Spleen (tissue), 7 donors: Measurements from ENCODE around the gene ZNF662.
"Not testable (repeated sequence)": the region's sequence is repeated elsewhere in the genome, so short reads cannot be mapped to it uniquely, and the experiment has no call there.

ENCODE experiments used
- CTCF ChIP-seq, 11 experiments: fragments of 200-600 bp in 7 of 11; fragments of 450-650 bp in 4 of 11; sonication (generic) in 4 of 11; IDR thresholded peaks in 8 of 11; conservative IDR thresholded peaks in 3 of 11; 1 replicate in 7 of 11; 2 replicates in 4 of 11; pipeline versions ENCODE4 v1.4.0 to v1.8.0; 2016 to 2021; ENCODE audit warnings: antibody characterized with exemption in 11 of 11, inconsistent platforms in 4 of 11, mild to moderate bottlenecking in 1 of 11
- POLR2A ChIP-seq, 3 donors: fragments of 450-650 bp; IDR thresholded peaks; one replicate each; pipeline ENCODE4 v1.5.1; 2017; ENCODE audit warnings: antibody characterized with exemption in 3 of 3, mild to moderate bottlenecking in 1 of 3
- POLR2AphosphoS5 ChIP-seq, 3 donors: sonication (generic); formaldehyde crosslinking; IDR thresholded peaks; one replicate each; pipeline ENCODE4 v1.5.1; 2017; ENCODE audit warnings: antibody characterized with exemption in 3 of 3
- donor health status: DM: no; HTN: no; CAD: no; lungs with moderate emphysema.
- donor health status: DM: no; HTN: no; CAD: no.
- donor health status: DM: no; HTN: no; CAD: no.

GRCh38 chr3:42883251-42883930 is 22.6 kb upstream of the ZNF662 start:
- not testable (repeated sequence) for TF ChIP-seq CTCF (IDR thresholded peaks at IDR 0.05 in 8 of 11, conservative IDR thresholded peaks at IDR 0.05 in 3 of 11); POLR2A (IDR thresholded peaks at IDR 0.05); POLR2AphosphoS5 (IDR thresholded peaks at IDR 0.05)
